Stimulated activated CD4-positive, alpha-beta T cell treated with anti-CD3 and anti-CD28 coated beads, TNF-alpha, amount 100 ng/mL, for 4 hours (primary cell): ENCODE measurements around the gene PDCD1.

Source experiments
- DNase-seq, 3 experiments: peaks; one replicate each; pipeline ENCODE4 v3.0.0-alpha.2; 2020; ENCODE audit warnings: low read depth in 3 of 3

Gene PDCD1

GRCh38 chr2:241852116-241852980, 6.3 kb downstream of the PDCD1 start:
- no peak for DNase-seq

GRCh38 chr2:241851325-241852115, 7.2 kb downstream of the PDCD1 start:
- no peak for DNase-seq

- no peak for DNase-seq
Observed at GRCh38 chr2:241850544-241851324, 8.0 kb downstream of the PDCD1 start.

GRCh38 chr2:241849616-241850543, 8.8 kb downstream of the PDCD1 start:
- DNase-seq = no peak

- DNase-seq = no peak
Observed at GRCh38 chr2:241848761-241849615, 9.7 kb downstream of the PDCD1 start.

- no peak for DNase-seq
Observed at GRCh38 chr2:241846406-241846805, 12.3 kb downstream of the PDCD1 start.

GRCh38 chr2:241844831-241845578, 13.7 kb downstream of the PDCD1 start:
- DNase-seq = no peak

- peak; percentile 70 to 72 (median 72) for DNase-seq
Observed at GRCh38 chr2:241844066-241844728, 14.5 kb downstream of the PDCD1 start.

GRCh38 chr2:241843321-241844065, 15.2 kb downstream of the PDCD1 start:
- no peak for DNase-seq

- peak in 1 of 3 experiments; percentile 31 for DNase-seq
Observed at GRCh38 chr2:241842620-241843211, 16.0 kb downstream of the PDCD1 start.

- no peak for DNase-seq
Observed at GRCh38 chr2:241842067-241842415, 16.7 kb downstream of the PDCD1 start.

- no peak for DNase-seq
Observed at GRCh38 chr2:241841181-241842066, 17.3 kb downstream of the PDCD1 start.

- DNase-seq = no peak
Observed at GRCh38 chr2:241837197-241837965, 21.3 kb downstream of the PDCD1 start.

- no peak for DNase-seq
Observed at GRCh38 chr2:241836292-241836691, 22.4 kb downstream of the PDCD1 start.

GRCh38 chr2:241835611-241836010, 23.1 kb downstream of the PDCD1 start:
- DNase-seq = no peak
